ENCODE data around the gene NTM. TPM values are rescaled to one million over a fixed set of nuclear protein-coding genes. Genes with fewer than 3 reads are reported as not detected.

Gene NTM
- total RNA-seq, 1 donor from 2014 or later = not detected

- Mint-ChIP-seq H3K27me3 (no peaks in the 10 kb centered on the region), H3K36me3 (ENCODE audit: low read depth) (no peaks in the 10 kb centered on the region), H3K9me3 (no peaks in the 10 kb centered on the region), H3K4me1 (no peaks in the 10 kb centered on the region), H3K4me3 (no peak overlapping the region), H3K27ac (no peak overlapping the region)
- ATAC-seq (ENCODE audit: low read depth) (no peak), DNase-seq (no peak)
- ChIA-PET CTCF (no interaction called here), POLR2A (no interaction called here)
- intact Hi-C loops (cut with micrococcal nuclease) = no loop called here
- no peak for TF ChIP-seq CTCF (IDR thresholded peaks at IDR 0.05)
Measured at GRCh38 chr11:131483877-131484276, 113.5 kb downstream of the NTM start.

DNA sequence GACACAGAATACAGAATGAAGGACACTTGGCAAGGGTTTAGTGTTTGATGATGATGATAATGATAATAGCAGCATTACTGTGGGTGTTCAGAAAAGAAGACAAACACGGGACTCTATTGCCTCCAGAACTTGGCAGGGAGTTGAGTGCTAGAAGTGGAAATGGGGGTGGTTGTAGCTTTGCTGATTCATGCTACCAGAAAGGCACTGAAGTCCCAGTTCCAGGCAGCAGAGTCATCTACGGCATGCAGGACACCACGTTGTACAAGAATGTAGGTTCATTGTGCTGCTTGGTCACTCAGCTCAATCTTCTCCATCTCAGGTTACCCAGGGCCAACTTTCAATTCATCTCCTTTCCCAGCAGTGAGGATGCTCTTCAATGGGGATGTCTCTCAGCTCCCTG is 115.7 kb downstream of the NTM start:
- Mint-ChIP-seq H3K9me3 (no peaks in the 10 kb centered on the region), H3K36me3 (ENCODE audit: low read depth) (no peaks in the 10 kb centered on the region), H3K27me3 (no peaks in the 10 kb centered on the region), H3K4me3 (no peak overlapping the region), H3K4me1 (no peaks in the 10 kb centered on the region), H3K27ac (no peak overlapping the region)
- DNase-seq (no peak), ATAC-seq (ENCODE audit: low read depth) (no peak)
- ChIA-PET POLR2A (no interaction called here), CTCF (no interaction called here)
- intact Hi-C loops (cut with micrococcal nuclease) = no loop called here
- TF ChIP-seq CTCF (IDR thresholded peaks at IDR 0.05) = no peak

GRCh38 chr11:131486937-131487635 is 116.7 kb downstream of the NTM start:
- no peak for ATAC-seq (ENCODE audit: low read depth)
- H3K36me3 Mint-ChIP-seq (ENCODE audit: low read depth) = no peaks in the 10 kb centered on the region
- TF ChIP-seq CTCF (IDR thresholded peaks at IDR 0.05) = no peak
- no peaks in the 10 kb centered on the region for H3K4me1 Mint-ChIP-seq
- H3K27me3 Mint-ChIP-seq = no peaks in the 10 kb centered on the region
- intact Hi-C loops (cut with micrococcal nuclease) = no loop called here
- H3K27ac Mint-ChIP-seq = no peak overlapping the region
- ChIA-PET POLR2A (no interaction called here), CTCF (no interaction called here)
- no peak overlapping the region for H3K4me3 Mint-ChIP-seq
- DNase-seq = no peak
- no peaks in the 10 kb centered on the region for H3K9me3 Mint-ChIP-seq

GRCh38 chr11:131488238-131488637 is 117.8 kb downstream of the NTM start:
- CTCF ChIA-PET = no interaction called here
- Mint-ChIP-seq H3K9me3 (no peaks in the 10 kb centered on the region), H3K4me1 (no peaks in the 10 kb centered on the region), H3K27me3 (no peaks in the 10 kb centered on the region), H3K36me3 (ENCODE audit: low read depth) (no peaks in the 10 kb centered on the region), H3K27ac (no peak overlapping the region), H3K4me3 (no peak overlapping the region)
- intact Hi-C loops (cut with micrococcal nuclease) = no loop called here
- TF ChIP-seq CTCF (IDR thresholded peaks at IDR 0.05) = no peak
- DNase-seq = no peak
- no peak for ATAC-seq (ENCODE audit: low read depth)
- POLR2A ChIA-PET = no interaction called here

- no peak overlapping the region for H3K27ac Mint-ChIP-seq
- ChIA-PET POLR2A (no interaction called here), CTCF (no interaction called here)
- no peaks in the 10 kb centered on the region for H3K36me3 Mint-ChIP-seq (ENCODE audit: low read depth)
- H3K27me3 Mint-ChIP-seq = no peaks in the 10 kb centered on the region
- no peaks in the 10 kb centered on the region for H3K9me3 Mint-ChIP-seq
- no peak for TF ChIP-seq CTCF (IDR thresholded peaks at IDR 0.05)
- intact Hi-C loops (cut with micrococcal nuclease) = no loop called here
- H3K4me3 Mint-ChIP-seq = no peak overlapping the region
- H3K4me1 Mint-ChIP-seq = no peaks in the 10 kb centered on the region
- no peak for ATAC-seq (ENCODE audit: low read depth)
- no peak for DNase-seq
Measured at GRCh38 chr11:131491503-131491902, 121.1 kb downstream of the NTM start.
